Stimulated activated CD4-positive, alpha-beta T cell treated with anti-CD3 and anti-CD28 coated beads, Interleukin-1b, Interleukin-23, amount 100 ng/mL, for 48 hours (primary cell): ENCODE results near the gene CFAP58.

ENCODE experiments used
- DNase-seq: peaks from one replicate; pipeline ENCODE4 v3.0.0-alpha.2; 2020

The CFAP58 gene

GRCh38 chr10:104492329-104492940 is 138.8 kb downstream of the CFAP58 start:
- no peak for DNase-seq

GRCh38 chr10:104498347-104499081 is 144.9 kb downstream of the CFAP58 start:
- DNase-seq: no peak

GRCh38 chr10:104501449-104501848 is 147.8 kb downstream of the CFAP58 start:
- no peak for DNase-seq

- DNase-seq: no peak
Measured at GRCh38 chr10:104501864-104502579, 148.4 kb downstream of the CFAP58 start.

- no peak for DNase-seq
Measured at GRCh38 chr10:104502907-104503306, 149.3 kb downstream of the CFAP58 start.
